Mesendoderm (in vitro differentiated cells): ENCODE results near the gene USH2A.
A peak's percentile ranks its signal among the peaks of the same experiment; 100 is the strongest.

Source experiments
- DNase-seq: peaks from one replicate; pipeline ENCODE4 v3.0.0; 2013
- H2AK5ac ChIP-seq: 2 replicates; pipeline ENCODE4 v1.6.1; 2013; ENCODE audit warnings: low read length, inconsistent platforms
- H2BK120ac ChIP-seq: 2 replicates; pipeline ENCODE4 v1.6.1; 2013; ENCODE audit warnings: low read depth, mild to moderate bottlenecking, low read length, moderate library complexity, mixed read lengths
- H2BK15ac ChIP-seq: replicated peaks from 2 replicates; pipeline ENCODE4 v1.6.1; 2013; ENCODE audit warnings: low read depth, mild to moderate bottlenecking, moderate library complexity
- H2BK5ac ChIP-seq: 2 replicates; pipeline ENCODE4 v1.6.1; 2013; ENCODE audit warnings: low read length, inconsistent platforms
- H3K18ac ChIP-seq: 2 replicates; pipeline ENCODE4 v1.6.1; 2013; ENCODE audit warnings: mild to moderate bottlenecking, low read length, mixed read lengths
- H3K23ac ChIP-seq: one replicate; pipeline ENCODE4 v1.6.1; 2013; ENCODE audit warnings: low read length
- H3K27ac ChIP-seq: 2 replicates; pipeline ENCODE4 v1.5.1; 2013; ENCODE audit warnings: low read depth, mild to moderate bottlenecking, inconsistent platforms, low read length, moderate library complexity
- H3K27me3 ChIP-seq: 2 replicates; pipeline ENCODE4 v1.6.1; 2013; ENCODE audit warnings: low read length, control low read depth, mild to moderate bottlenecking, inconsistent platforms; ENCODE audit not compliant: insufficient read depth, poor library complexity
- H3K36me3 ChIP-seq: 2 replicates; pipeline ENCODE4 v1.6.1; 2013; ENCODE audit warnings: low read length, inconsistent platforms; ENCODE audit not compliant: control insufficient read depth, insufficient read depth
- H3K4ac ChIP-seq: one replicate; pipeline ENCODE4 v1.6.1; 2013; ENCODE audit warnings: low read depth, mild to moderate bottlenecking, low read length, moderate library complexity
- H3K4me1 ChIP-seq: 2 replicates; pipeline ENCODE4 v1.6.1; 2013; ENCODE audit warnings: low read depth, low read length, inconsistent platforms; ENCODE audit not compliant: control insufficient read depth
- H3K4me2 ChIP-seq: 2 replicates; pipeline ENCODE4 v1.6.1; 2013; ENCODE audit warnings: low read length
- H3K4me3 ChIP-seq: 2 replicates; pipeline ENCODE4 v1.5.1; 2013; ENCODE audit warnings: mild to moderate bottlenecking, low read length
- H3K56ac ChIP-seq: one replicate; pipeline ENCODE4 v1.6.1; 2013; ENCODE audit warnings: low read length
- H3K79me1 ChIP-seq: 2 replicates; pipeline ENCODE4 v1.6.1; 2013; ENCODE audit warnings: low read length, inconsistent platforms
- H3K79me2 ChIP-seq: 2 replicates; pipeline ENCODE4 v1.6.1; 2013; ENCODE audit warnings: mild to moderate bottlenecking, low read length; ENCODE audit not compliant: control insufficient read depth, insufficient read depth
- H3K9ac ChIP-seq: 2 replicates; pipeline ENCODE4 v1.6.1; 2013; ENCODE audit warnings: low read length, inconsistent platforms
- H4K5ac ChIP-seq: one replicate; pipeline ENCODE4 v1.6.1; 2013; ENCODE audit warnings: low read length
- H4K8ac ChIP-seq: one replicate; pipeline ENCODE4 v1.6.1; 2013; ENCODE audit warnings: low read depth, mild to moderate bottlenecking, control low read depth, low read length, moderate library complexity
- WGBS: extraction: QIAGEN DNeasy Blood & Tissue Kit; methylation state at CpG from one replicate; pipeline ENCODE4 v1.1.7; 2013; ENCODE audit warnings: low lambda C conversion rate, missing lambda C conversion rate; ENCODE audit not compliant: insufficient coverage; ENCODE audit errors: extremely low coverage; 5-methylcytosine and 5-hydroxymethylcytosine counted together

The USH2A gene

GRCh38 chr1:216064643-216065042, 358.6 kb downstream of the USH2A start:
- Histone ChIP-seq H2BK120ac (no peak overlapping the region), H3K56ac (no peak overlapping the region), H4K5ac (no peak overlapping the region), H3K79me2 (no peaks in the 10 kb centered on the region), H2AK5ac (no peak overlapping the region), H3K23ac (no peak overlapping the region), H3K79me1 (no peaks in the 10 kb centered on the region), H3K27ac (no peak overlapping the region), H3K27me3 (no peaks in the 10 kb centered on the region), H2BK15ac (no peak overlapping the region), H3K36me3 (no peaks in the 10 kb centered on the region), H3K18ac (no peak overlapping the region), H3K9ac (no peak overlapping the region), H3K4me2 (no peak overlapping the region), H3K4me1 (no peaks in the 10 kb centered on the region), H2BK5ac (no peak overlapping the region), H4K8ac (no peak overlapping the region), H3K4ac (no peak overlapping the region), H3K4me3 (no peak overlapping the region)
- DNase-seq, result no peak

- Histone ChIP-seq H3K56ac (no peak overlapping the region), H2BK5ac (no peak overlapping the region), H3K36me3 (no peaks in the 10 kb centered on the region), H3K4me2 (no peak overlapping the region), H3K79me2 (no peaks in the 10 kb centered on the region), H3K4me1 (peaks cover 2% of the 10 kb centered on the region), H3K27ac (no peak overlapping the region), H2AK5ac (no peak overlapping the region), H3K4me3 (no peak overlapping the region), H3K4ac (no peak overlapping the region), H2BK120ac (no peak overlapping the region), H3K9ac (no peak overlapping the region), H3K27me3 (no peaks in the 10 kb centered on the region), H3K18ac (no peak overlapping the region), H3K79me1 (no peaks in the 10 kb centered on the region), H4K8ac (no peak overlapping the region), H4K5ac (no peak overlapping the region), H2BK15ac (no peak overlapping the region), H3K23ac (no peak overlapping the region)
- DNase-seq, result no peak
- WGBS, result no CpG with 5 or more reads among the region's 4 CpGs
Measured at GRCh38 chr1:216057947-216058346, 365.3 kb downstream of the USH2A start.

- H3K4ac ChIP-seq, result no peak overlapping the region
Measured at GRCh38 chr1:216057063-216057462, 366.2 kb downstream of the USH2A start.

GRCh38 chr1:216055004-216055403, 368.2 kb downstream of the USH2A start:
- no peak overlapping the region for H4K8ac ChIP-seq
- no peak overlapping the region for H3K4me3 ChIP-seq
- no peak overlapping the region for H3K27ac ChIP-seq
- no peak overlapping the region for H3K4ac ChIP-seq
- no peak overlapping the region for H3K56ac ChIP-seq
- no peak overlapping the region for H2BK15ac ChIP-seq
- no peak overlapping the region for H2BK5ac ChIP-seq
- H2BK120ac ChIP-seq, result no peak overlapping the region
- no peak overlapping the region for H3K18ac ChIP-seq
- no peaks in the 10 kb centered on the region for H3K79me2 ChIP-seq
- no peaks in the 10 kb centered on the region for H3K79me1 ChIP-seq
- H3K36me3 ChIP-seq, result no peaks in the 10 kb centered on the region
- DNase-seq, result no peak
- WGBS, result no CpG with 5 or more reads among the region's 1 CpG
- H3K27me3 ChIP-seq, result no peaks in the 10 kb centered on the region
- no peak overlapping the region for H3K23ac ChIP-seq
- H3K4me2 ChIP-seq, result no peak overlapping the region
- no peak overlapping the region for H4K5ac ChIP-seq
- H3K9ac ChIP-seq, result no peak overlapping the region
- H3K4me1 ChIP-seq, result peaks cover 2% of the 10 kb centered on the region
- no peak overlapping the region for H2AK5ac ChIP-seq

More at GRCh38 chr1:216057063-216057462, 366.2 kb downstream of the USH2A start:
- Histone ChIP-seq H4K8ac (no peak overlapping the region), H3K36me3 (no peaks in the 10 kb centered on the region), H2AK5ac (no peak overlapping the region), H4K5ac (no peak overlapping the region), H3K56ac (no peak overlapping the region), H3K79me1 (no peaks in the 10 kb centered on the region), H3K9ac (no peak overlapping the region), H3K27me3 (no peaks in the 10 kb centered on the region), H3K4me1 (peaks cover 2% of the 10 kb centered on the region), H3K4me2 (no peak overlapping the region), H2BK15ac (no peak overlapping the region), H3K23ac (no peak overlapping the region), H2BK120ac (no peak overlapping the region), H3K27ac (no peak overlapping the region), H2BK5ac (no peak overlapping the region), H3K79me2 (no peaks in the 10 kb centered on the region), H3K18ac (no peak overlapping the region), H3K4me3 (no peak overlapping the region)
- whole genome bisulfite sequencing, result no CpG with 5 or more reads among the region's 1 CpG
- no peak for DNase-seq

GRCh38 chr1:216054600-216054999, 368.6 kb downstream of the USH2A start:
- Histone ChIP-seq H2BK5ac (no peak overlapping the region), H2BK15ac (no peak overlapping the region), H2AK5ac (no peak overlapping the region), H3K27ac (no peak overlapping the region), H3K4ac (peak overlapping the region; percentile 4), H3K56ac (no peak overlapping the region), H2BK120ac (no peak overlapping the region), H4K8ac (no peak overlapping the region), H3K4me3 (no peak overlapping the region), H3K79me1 (no peaks in the 10 kb centered on the region), H3K4me1 (peaks cover 2% of the 10 kb centered on the region), H3K4me2 (no peak overlapping the region), H4K5ac (no peak overlapping the region), H3K36me3 (no peaks in the 10 kb centered on the region), H3K27me3 (no peaks in the 10 kb centered on the region), H3K18ac (no peak overlapping the region), H3K23ac (no peak overlapping the region), H3K9ac (no peak overlapping the region), H3K79me2 (no peaks in the 10 kb centered on the region)
- DNase-seq, result no peak
- WGBS, result no CpG with 5 or more reads among the region's 7 CpGs

GRCh38 chr1:216051071-216051470, 372.2 kb downstream of the USH2A start:
- no peak overlapping the region for H2BK5ac ChIP-seq
- H3K23ac ChIP-seq, result no peak overlapping the region
- H3K4me2 ChIP-seq, result no peak overlapping the region
- H3K27ac ChIP-seq, result no peak overlapping the region
- no peaks in the 10 kb centered on the region for H3K27me3 ChIP-seq
- H2AK5ac ChIP-seq, result no peak overlapping the region
- H2BK15ac ChIP-seq, result no peak overlapping the region
- H3K4ac ChIP-seq, result no peak overlapping the region
- H3K9ac ChIP-seq, result no peak overlapping the region
- H2BK120ac ChIP-seq, result no peak overlapping the region
- no peak overlapping the region for H4K5ac ChIP-seq
- peaks cover 2% of the 10 kb centered on the region for H3K4me1 ChIP-seq
- H3K79me2 ChIP-seq, result no peaks in the 10 kb centered on the region
- no CpG with 5 or more reads among the region's 3 CpGs for WGBS
- no peak overlapping the region for H3K18ac ChIP-seq
- DNase-seq, result no peak
- no peaks in the 10 kb centered on the region for H3K36me3 ChIP-seq
- H3K56ac ChIP-seq, result no peak overlapping the region
- no peak overlapping the region for H4K8ac ChIP-seq
- no peak overlapping the region for H3K4me3 ChIP-seq
- no peaks in the 10 kb centered on the region for H3K79me1 ChIP-seq
